NCI-H345 (cell line): ENCODE results near the gene DUOX2.

Source experiments
- DNase-seq: peaks from one replicate; lab custom pipeline; 2025; lab: John Stamatoyannopoulos, UW

The DUOX2 gene

GRCh38 chr15:45114076-45114750, at the start of gene DUOX2, which contains the start of gene DUOXA2:
TSS of gene DUOX2 (minus strand) at chr15:45114172. CDS start at chr15:45113411, 761 bp downstream.
TSS of gene DUOXA2 (plus strand) at chr15:45114326. CDS start at chr15:45114606, 280 bp downstream.
- DNase-seq: no peak

DNA sequence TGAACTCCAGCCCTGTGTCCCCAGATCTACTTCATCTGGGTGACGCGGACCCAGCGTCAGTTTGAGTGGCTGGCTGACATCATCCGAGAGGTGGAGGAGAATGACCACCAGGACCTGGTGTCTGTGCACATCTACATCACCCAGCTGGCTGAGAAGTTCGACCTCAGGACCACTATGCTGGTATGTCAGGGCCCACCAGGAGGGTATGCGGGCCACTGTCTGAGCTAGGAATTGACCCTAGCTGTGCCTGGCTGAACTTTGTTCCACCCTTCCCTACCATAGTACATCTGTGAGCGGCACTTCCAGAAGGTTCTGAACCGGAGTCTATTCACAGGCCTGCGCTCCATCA, 49.5 kb upstream of the DUOX2 start:
- no peak for DNase-seq

- peak; percentile 59 for DNase-seq
These were observed 49.0 kb upstream of the DUOX2 start for GRCh38 chr15:45162771-45163507.

GRCh38 chr15:45161666-45162065, 47.7 kb upstream of the DUOX2 start:
- DNase-seq: no peak

- DNase-seq: no peak
These were observed 44.0 kb upstream of the DUOX2 start for GRCh38 chr15:45157974-45158373.

DNA sequence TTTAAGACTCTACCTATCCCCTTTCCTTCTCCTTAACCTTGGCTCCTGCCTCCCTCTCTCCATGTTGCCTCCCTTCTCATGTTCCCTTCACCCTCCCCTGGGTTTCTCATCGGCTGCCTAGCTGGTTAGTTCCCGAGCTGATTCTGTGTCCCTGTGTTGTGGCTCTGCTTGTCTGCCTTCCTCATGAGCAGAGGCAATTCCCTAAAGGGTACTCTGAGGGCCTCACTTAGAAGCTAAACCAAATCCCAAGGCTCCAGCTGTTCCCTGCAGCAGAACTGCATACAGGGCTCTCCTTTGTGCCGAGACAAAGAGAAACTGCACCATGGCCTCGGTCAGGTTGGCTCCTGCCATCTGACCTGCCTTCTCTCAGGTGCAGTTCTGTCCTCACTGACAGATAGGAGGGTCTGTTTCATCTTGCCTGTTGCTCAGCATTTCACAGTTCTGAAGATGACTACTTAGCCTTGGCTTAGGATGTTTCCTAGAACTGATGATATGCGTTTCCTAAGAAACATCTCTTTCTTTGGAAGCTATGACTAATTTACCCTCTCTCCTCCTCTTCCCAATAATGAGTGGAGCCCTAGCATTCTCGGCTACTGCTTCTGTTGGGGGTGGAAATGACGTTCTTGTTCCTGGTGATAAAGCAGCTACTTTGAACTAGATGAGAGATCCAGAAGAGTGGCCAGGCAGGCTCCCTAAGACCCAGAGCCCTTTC, 42.9 kb upstream of the DUOX2 start:
- DNase-seq: no peak

DNA sequence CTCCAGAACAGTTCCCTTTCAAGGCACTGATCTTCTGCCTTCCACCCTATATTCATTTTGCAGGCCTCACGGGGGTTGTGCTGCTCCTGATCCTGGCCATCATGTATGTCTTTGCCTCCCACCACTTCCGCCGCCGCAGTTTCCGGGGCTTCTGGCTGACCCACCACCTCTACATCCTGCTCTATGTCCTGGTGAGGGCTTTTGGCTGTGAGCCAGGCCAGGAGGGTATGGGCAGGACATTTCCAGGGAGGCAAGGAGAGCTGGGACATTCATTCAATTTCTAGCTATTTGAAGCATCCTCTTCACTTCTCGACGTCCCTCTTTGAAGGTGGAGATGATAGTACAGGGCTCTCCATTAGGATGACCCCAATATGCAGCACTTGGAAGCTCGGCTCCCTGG, 41.8 kb upstream of the DUOX2 start:
- DNase-seq: no peak

DNA sequence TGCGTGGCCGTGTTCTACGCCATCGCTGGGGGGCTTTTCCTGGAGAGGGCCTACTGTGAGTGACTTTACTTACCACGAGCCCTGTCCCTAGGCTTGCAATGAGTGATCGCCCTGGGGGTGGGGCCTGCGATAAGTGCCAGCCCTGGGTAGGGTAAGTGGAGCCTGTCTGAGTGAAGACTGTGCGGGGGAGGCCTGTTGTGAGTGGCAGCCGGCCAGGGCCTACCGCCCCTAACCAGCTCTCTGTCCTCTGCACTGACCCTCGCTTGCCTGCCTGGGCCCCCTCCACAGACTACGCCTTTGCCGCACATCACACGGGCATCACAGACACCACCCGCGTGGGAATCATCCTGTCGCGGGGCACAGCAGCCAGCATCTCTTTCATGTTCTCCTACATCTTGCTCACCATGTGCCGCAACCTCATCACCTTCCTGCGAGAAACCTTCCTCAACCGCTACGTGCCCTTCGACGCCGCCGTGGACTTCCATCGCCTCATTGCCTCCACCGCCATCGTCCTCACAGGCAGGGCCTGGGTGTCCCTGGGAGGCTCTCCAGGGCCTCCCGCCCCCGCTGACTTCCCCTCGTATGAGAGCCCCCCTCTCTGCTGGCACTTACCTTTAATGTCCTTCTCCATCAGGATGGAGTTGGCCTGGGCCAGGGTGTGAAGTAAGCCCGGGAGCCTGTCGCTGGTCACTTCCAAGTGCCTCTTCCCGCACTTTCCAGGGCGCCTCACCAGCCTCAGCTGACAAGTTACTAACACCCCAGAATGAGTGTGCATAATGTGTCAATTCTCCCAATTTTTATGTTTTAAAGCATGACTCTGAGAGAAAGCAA, 38.2 kb upstream of the DUOX2 start:
- no peak for DNase-seq

DNA sequence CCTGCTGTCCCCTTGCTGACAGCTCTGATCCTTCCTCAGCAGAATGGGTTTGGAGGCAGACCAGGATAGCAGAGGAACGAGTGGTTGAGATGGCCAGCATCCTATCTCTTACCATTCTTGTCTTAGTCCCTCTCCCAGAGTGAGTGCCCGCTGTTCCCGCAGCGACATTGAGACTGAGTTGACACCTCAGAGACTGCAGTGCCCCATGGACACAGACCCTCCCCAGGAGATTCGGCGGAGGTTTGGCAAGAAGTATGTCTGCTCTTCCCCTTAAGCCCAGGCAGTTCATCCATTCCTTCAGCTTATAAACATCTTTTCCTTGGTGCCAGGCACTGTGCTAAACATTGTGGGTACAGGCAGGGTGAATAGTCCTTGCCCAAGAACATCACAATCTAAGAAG, 37.0 kb upstream of the DUOX2 start:
- no peak for DNase-seq

DNA sequence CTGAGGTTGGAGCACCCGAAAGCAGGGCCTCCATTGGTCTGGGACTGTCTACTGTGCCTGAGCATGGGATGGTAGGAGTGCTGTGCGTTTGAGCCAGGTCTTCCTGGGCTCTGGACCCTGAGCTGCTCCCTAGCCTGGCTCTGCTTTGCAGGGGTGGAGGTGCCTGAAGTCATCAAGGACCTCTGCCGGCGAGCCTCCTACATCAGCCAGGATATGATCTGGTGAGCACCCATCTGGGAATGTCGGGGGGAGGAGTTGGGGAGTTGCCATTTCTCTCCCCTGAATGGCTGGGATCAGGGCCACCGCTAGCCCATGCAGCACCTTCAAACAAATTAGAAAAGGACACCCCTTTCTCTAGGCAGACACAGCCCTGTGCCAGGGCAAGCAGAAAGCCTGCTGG, 36.5 kb upstream of the DUOX2 start:
- DNase-seq: no peak

DNA sequence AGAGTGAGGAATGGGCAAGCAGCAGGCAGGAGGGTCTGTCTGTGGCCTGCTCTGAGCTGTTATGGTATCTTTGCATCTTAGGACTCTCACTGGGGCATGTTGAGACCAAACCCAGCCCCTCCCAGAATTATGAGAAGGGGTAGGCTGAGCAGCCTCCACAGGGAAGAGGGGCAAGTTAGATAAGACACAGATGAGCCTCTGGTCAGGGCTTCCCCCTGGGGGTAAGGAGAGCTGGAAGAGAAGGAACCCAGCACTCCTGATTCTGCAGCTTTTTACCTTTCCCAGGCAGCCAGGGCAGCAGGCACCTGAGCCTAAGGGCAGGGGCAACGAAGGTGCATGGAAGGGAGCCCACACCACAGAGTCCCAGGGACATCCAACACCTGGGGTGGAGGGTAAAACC, 35.1 kb upstream of the DUOX2 start:
- DNase-seq: no peak

DNA sequence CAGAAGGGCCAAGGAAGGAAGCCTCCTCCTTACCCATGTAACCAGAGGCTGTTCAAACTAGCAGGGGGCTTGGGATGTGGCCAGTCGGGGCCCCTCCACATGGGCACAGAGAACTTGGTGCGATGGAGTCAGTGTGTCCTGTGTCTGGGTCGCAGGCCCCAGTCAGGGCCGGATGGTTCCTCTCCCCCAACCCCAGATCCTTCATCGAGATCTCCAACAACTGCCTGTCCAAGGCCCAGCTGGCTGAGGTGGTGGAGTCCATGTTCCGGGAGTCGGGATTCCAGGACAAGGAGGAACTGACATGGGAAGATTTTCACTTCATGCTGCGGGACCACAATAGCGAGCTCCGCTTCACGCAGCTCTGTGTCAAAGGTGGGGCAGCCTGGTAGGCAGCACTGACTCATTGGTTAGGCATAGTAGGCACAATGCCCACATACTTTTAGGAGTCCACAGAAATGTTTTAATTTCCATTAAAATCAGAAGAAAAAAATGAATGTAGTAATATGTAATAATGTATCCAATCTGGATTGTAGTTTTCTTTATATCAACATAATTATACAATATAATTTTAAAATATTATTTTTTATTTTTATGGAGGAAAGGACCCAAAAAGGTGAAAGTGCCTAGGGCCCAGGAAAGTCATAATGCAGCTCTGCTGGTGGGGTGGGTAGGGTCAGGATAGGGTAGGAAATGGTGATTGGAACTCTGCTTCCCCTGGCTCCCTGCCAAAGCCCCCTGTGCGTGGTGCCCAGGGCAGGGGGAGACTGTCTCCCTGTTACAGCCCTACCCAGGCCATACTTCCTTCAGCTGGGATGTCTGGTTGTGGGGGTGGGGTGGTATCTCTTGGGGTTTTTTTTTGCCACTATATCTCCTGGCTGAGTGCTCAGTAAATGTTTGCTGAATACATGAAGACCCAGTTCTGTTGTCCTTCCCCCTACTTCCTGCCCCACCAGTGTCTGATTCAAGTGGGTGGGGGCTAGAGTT, 34.4 kb upstream of the DUOX2 start:
- no peak for DNase-seq

- no peak for DNase-seq
These were observed 33.6 kb upstream of the DUOX2 start for GRCh38 chr15:45147606-45148005.

DNA sequence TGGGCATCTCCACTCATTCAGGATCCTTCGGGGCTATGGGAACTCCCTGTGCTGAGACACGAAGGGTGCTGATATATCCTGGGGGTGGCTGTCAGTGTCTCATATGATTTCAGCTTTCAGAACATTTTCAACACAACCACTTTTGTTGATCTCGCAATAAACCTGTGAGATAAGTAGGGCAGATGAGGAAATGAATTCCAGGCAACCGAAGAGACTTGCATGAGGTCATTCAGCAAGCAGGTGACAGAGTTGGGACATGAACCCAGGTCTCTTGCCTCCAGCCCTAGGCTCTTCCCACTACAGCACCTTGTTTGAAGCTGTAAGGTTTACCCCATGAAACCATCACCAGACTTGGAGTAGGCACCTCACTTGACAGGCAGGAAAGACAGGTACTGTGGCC, 32.4 kb upstream of the DUOX2 start:
- no peak for DNase-seq

DNA sequence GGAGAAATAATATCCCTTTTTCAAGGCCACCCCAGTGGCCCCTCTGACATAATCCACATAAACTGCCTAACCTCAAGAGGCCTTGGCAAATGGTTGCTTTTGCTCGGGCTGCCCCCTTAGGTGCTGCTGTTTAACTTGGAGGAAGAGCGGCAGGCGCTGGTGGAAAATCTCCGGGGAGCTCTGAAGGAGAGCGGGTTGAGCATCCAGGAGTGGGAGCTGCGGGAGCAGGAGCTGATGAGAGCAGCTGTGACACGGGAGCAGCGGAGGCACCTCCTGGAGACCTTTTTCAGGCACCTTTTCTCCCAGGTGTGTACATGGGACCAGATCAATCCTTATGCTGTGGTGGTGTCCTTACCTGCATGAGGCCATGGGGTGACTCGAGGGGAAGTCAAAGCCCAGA, 30.8 kb upstream of the DUOX2 start:
- DNase-seq: no peak

- DNase-seq: no peak
These were observed 30.0 kb upstream of the DUOX2 start for GRCh38 chr15:45143946-45144345.

- DNase-seq: no peak
These were observed 29.1 kb upstream of the DUOX2 start for GRCh38 chr15:45143056-45143455.

DNA sequence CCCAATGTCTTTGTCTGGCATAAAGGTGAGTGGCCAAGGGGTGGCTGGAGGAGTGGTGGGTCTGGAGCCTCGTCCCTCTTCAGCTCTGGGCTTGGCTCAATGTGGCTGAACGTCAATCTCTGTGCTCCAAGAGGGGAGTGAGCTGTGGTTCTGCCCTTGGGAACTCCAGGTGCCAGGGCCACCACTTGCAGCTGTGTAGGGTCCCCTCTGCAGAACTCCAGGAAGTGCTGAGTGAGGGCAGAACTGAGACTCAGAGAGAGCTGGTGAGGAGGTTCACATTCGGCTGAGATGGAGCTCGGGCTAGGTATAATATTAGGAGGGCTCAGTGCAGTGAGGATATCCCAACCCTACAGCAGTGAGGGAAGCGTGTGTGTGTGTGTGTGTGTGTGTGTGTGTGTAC, 27.4 kb upstream of the DUOX2 start:
- no peak for DNase-seq

DNA sequence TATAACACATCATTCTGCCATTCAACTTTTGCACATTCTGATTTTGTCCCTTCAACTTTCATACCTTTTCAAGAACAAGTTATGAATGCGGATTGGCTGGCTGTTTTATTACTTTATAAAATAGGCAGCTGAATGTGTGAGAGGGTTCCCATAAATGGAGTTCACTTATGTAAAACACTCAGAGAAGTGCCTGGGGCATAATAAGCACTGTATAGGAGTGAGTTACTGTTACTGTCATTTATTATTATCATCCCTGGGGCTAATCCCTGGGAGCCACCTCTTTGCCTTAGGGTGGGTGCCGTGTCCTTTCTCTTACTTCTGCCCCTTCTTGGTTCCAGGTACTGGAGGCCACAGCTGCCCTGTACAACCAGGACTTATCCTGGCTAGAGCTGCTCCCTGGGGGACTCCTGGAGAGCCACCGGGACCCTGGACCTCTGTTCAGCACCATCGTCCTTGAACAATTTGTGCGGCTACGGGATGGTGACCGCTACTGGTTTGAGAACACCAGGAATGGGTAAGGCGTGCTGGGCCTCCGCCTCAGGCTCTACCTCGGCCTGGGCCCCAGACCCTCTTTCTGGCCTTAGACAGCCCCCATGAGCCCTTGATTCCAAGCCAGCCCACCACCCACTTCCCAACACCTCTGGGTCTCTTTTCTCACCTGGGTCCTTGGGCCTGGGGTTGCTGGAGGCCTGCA, 26.7 kb upstream of the DUOX2 start:
- DNase-seq: no peak

DNA sequence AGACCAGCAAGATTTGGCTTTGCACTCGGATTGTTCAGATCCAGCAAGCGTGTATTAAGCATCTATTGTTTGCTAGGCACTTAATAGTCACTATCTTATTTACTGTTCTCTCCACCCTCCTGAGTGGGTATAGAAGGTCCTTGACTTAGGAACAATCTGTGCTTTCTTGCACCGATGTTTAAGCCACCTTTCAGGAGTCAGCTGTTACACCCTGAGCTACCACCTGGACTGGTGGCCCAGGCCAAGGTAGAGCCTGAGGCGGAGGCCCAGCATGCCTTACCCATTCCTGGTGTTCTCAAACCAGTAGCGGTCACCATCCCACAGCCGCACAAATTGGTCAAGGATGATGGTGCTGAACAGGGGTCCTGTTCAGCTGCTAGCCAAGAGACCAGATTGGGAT, 25.8 kb upstream of the DUOX2 start:
- DNase-seq: no peak
